ENCODE data around the gene NR5A2.

- TF ChIP-seq CTCF (IDR thresholded peaks at IDR 0.05) (no peak), EP300 (IDR thresholded peaks at IDR 0.05) (no peak)
Observed at GRCh38 chr1:200168926-200169325, 141.4 kb downstream of the NR5A2 start.
